GM21526 (cell line): ENCODE results near the gene CDKAL1.
"Not testable (repeated sequence)": the region's sequence is repeated elsewhere in the genome, so short reads cannot be mapped to it uniquely, and the experiment has no call there.

Experiments used
- ATAC-seq: cut with Tn5 transposase; IDR thresholded peaks from one replicate; pipeline ENCODE4 v1.9.1; 2021; ENCODE audit warnings: moderate library complexity; ENCODE audit not compliant: unreplicated experiment, low FRiP score

Gene CDKAL1

GRCh38 chr6:21080221-21080620 lies 546.0 kb downstream of the CDKAL1 start:
- ATAC-seq, result no peak

GRCh38 chr6:21082091-21082490 lies 547.8 kb downstream of the CDKAL1 start:
- ATAC-seq, result no peak

- no peak for ATAC-seq
Measured at GRCh38 chr6:21083708-21084107, 549.5 kb downstream of the CDKAL1 start.

- no peak for ATAC-seq
Measured at GRCh38 chr6:21084656-21085055, 550.4 kb downstream of the CDKAL1 start.

GRCh38 chr6:21085211-21085610 lies 551.0 kb downstream of the CDKAL1 start:
- no peak for ATAC-seq

GRCh38 chr6:21085643-21086042 lies 551.4 kb downstream of the CDKAL1 start:
- no peak for ATAC-seq

GRCh38 chr6:21087188-21087587 lies 552.9 kb downstream of the CDKAL1 start:
- no peak for ATAC-seq

GRCh38 chr6:21091411-21091810 lies 557.2 kb downstream of the CDKAL1 start:
- ATAC-seq, result no peak

GRCh38 chr6:21092231-21092772 lies 558.0 kb downstream of the CDKAL1 start:
- ATAC-seq, result not testable (repeated sequence)

GRCh38 chr6:21095462-21095861 lies 561.2 kb downstream of the CDKAL1 start:
- ATAC-seq, result no peak

GRCh38 chr6:21098134-21098533 lies 563.9 kb downstream of the CDKAL1 start:
- no peak for ATAC-seq

- ATAC-seq, result no peak
Measured at GRCh38 chr6:21098744-21099143, 564.5 kb downstream of the CDKAL1 start.

- no peak for ATAC-seq
Measured at GRCh38 chr6:21099338-21100314, 565.4 kb downstream of the CDKAL1 start.

GRCh38 chr6:21100991-21101390 lies 566.7 kb downstream of the CDKAL1 start:
- ATAC-seq, result no peak

- ATAC-seq, result no peak
Measured at GRCh38 chr6:21101694-21102093, 567.4 kb downstream of the CDKAL1 start.

- ATAC-seq, result no peak
Measured at GRCh38 chr6:21102201-21102600, 567.9 kb downstream of the CDKAL1 start.

GRCh38 chr6:21102624-21103023 lies 568.4 kb downstream of the CDKAL1 start:
- ATAC-seq, result no peak

GRCh38 chr6:21103626-21104224 lies 569.5 kb downstream of the CDKAL1 start:
- ATAC-seq, result no peak

- no peak for ATAC-seq
Measured at GRCh38 chr6:21104288-21104687, 570.0 kb downstream of the CDKAL1 start.

GRCh38 chr6:21107796-21108195 lies 573.5 kb downstream of the CDKAL1 start:
- ATAC-seq, result no peak

- no peak for ATAC-seq
Measured at GRCh38 chr6:21109391-21110178, 575.3 kb downstream of the CDKAL1 start.
